Medulla oblongata (tissue), 1 donor: ENCODE results near the gene BRINP3.
"Not testable (repeated sequence)": the region's sequence is repeated elsewhere in the genome, so short reads cannot be mapped to it uniquely, and the experiment has no call there.

Experiments used
- DNase-seq: peaks from one replicate; pipeline ENCODE4 v3.0.0-alpha.2; 2015; ENCODE audit errors: extremely low spot score

The BRINP3 gene

GRCh38 chr1:190477762-190478148 is at the start of gene BRINP3:
TSS of gene BRINP3 (minus strand) at chr1:190477864.
- DNase-seq = peak; percentile 35

GRCh38 chr1:190511554-190511953 is 33.9 kb upstream of the BRINP3 start:
- DNase-seq = no peak

DNA sequence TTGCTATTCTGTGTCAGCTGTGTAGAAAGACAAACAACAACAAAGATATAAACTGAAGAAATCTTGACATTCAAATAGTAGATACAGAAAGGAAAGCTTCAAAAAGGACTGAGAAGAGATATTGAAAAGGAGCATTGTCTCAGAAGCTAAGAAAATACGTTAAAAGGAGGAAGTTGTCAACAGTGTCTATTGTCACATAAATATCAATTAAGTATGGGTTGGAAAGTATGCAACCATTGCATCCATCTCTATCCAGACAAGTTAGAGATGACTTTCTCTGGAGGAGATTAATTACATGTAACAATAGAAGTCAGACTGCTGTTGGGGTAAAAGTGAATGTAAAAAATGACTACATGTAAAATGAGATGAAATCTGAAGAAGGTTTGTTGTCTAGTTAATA is 29.7 kb upstream of the BRINP3 start:
- DNase-seq = no peak

GRCh38 chr1:190504539-190504938 is 26.9 kb upstream of the BRINP3 start:
- not testable (repeated sequence) for DNase-seq

DNA sequence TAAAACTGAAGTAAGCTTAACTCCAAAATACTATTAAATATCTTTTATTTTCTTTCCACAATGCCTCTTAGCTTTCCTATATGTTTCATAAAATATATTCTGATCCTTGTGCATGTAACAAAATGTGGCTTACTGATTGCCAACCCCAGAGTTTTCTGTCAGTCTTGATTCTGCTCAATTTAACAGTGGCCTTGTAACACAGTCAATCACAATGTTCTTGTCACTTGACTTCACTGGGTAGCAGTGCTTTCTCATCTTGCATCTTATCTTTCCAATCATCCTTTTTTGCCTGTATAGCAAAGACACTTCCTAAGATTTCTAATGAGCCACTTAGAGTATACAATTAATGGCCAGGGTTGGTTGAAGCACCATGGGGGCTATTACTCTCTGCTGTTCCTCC is 19.9 kb upstream of the BRINP3 start:
- no peak for DNase-seq

GRCh38 chr1:190494451-190494850 is 16.8 kb upstream of the BRINP3 start:
- no peak for DNase-seq

GRCh38 chr1:190491404-190491803 is 13.7 kb upstream of the BRINP3 start:
- no peak for DNase-seq

DNA sequence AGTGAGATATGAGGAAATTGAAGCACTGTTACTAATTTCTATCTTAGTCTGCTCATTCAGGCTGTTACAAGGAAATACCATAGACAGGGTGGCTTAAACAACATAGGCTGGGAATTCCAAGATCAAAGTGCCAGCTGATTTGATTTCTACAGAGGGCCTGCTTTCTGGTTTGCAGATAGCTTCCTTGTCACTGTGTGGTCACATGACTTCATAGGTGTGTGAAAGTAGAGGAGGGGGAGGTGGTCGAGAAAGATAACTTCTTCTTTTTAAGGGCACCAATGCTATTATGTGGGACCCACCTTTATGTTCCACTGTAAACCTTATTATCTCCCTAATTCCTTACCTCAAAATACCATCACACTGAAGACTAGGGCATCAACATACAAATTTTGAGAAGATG is 6.4 kb upstream of the BRINP3 start:
- DNase-seq = no peak

DNA sequence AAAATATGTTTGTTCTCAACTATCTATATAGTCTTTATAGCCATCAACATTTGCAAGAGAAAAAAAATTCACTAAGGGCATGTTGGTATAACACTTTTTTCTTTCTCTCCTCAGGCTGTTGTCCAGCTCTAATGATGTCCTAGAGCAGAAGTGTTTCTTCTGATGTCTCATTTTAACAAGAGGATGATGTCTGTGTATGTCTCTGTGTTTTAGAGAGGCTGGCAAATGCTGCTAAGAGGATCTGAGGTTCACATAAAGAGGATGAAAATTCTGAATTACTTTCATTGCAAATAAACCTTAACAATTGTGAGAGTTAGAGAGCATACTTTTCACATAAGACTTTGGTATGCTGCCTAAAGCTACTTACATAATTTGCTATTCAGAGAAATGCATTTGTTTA is 2.6 kb upstream of the BRINP3 start:
- DNase-seq = no peak

GRCh38 chr1:190479516-190479915 is 1.9 kb upstream of the BRINP3 start:
- DNase-seq = peak; percentile 45

DNA sequence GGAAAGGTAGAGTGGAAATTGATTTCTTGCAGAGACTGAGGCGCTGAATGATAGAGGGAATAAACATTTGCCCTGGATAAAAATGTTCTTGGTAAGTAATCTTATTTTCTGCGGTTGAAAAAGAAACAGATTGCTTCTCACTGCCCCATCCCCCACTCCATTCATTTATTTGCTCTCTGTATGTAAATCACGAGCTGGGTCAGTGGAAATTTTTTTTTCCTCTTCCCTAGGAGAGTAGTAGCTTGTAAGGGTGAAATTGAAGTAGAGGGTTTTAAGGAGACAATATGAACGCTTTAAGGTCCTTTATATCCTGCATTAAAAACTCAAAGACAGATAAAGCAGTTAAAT is 1.4 kb upstream of the BRINP3 start:
- DNase-seq = peak; percentile 45

DNA sequence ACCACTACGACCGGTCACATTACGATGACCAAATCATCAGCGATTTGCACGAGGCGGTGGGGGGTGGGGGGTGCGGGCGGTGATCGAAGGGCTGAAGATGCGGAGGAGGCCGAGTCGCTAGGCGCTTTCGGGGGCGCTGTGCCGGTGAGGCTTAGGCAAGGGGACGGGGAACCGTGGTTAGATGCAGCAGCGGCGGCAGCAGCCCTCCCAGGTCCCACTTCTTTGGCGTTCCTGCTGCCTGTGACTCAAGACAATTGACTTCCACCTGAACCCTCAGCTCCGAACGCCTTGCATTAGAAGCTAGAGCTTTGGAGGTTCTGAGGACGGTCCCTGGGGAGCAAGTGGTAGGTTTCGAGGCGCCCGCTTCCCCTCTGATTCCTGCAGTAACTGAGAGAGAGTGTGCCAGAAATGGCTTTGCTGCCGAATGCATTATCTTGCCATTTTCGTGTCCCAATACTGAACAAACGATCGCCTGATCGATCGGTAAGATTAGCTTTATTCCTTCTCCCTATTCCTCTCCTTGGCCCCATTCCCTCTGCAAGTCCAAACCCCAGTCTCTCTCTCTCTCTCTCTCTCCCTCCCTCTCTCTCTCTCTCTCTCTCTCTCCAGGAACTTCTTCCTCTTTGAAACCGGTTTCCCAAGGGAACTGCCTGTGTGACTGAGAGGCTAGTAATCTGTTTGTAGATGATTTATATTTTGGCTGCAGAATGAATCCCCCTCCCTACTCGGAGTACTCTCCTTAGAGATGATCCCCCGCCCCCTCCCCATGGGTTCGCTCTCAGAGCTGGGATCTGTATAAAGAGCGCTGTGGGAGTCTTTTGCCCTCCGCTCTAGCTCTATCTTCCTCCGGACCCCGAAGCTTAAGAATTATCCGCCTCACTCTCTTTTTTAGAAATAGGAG is 735 bp upstream of the BRINP3 start:
- DNase-seq = peak; percentile 66

- no peak for DNase-seq
These were observed 858 bp downstream of the BRINP3 start for GRCh38 chr1:190476806-190477205.

DNA sequence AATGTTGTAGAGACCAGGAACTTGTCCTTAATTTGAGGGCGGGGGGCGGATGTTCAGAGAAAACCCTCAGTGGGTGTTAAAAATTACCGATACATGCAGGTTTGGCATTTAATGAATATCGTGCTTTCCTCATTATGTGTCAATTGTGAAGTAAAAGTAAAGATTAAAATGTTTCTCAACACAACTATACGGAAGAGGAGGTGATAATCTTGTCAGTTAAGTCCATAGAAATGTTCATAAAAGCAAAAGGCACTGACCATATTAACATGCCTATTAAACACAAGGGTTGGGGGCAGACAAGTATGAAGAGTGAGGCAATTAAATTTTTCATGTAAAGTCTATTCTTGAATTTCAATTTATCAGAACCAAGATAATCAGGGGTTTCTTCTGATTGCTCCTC is 1.3 kb downstream of the BRINP3 start:
- peak; percentile 9 for DNase-seq

DNA sequence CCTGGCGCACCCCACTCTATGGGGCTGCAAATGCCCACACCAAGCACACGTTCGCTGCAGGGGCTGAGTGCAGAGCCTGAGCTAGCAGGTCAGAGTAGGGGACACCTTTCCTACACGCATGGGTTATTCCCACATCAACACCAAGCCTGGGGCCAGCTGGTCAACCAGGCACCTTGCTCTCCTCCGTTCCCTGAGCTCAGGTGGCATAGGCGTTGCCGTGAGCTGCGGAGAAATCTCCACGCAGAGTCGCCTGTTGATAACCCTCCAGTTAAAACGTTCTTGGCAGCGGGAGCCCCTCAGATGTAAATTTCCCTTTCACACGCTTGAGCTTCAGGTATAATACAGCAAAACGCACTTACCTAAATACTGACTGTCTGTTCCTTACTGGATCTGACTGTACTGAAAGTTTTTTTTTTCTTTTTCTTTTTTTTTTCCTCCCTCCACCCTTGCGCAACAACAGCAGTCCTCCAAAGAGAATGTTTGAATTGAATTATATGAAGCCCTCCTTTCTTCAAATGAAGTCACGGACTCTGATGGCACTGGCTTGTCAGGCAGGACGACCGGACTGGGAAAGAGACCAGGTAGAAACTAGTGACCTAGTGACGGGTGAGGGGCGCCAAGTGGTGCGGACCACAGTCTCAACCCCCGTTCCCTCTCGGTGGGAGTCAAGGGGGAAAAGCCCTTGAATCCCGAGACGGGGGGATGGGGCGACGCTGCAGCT is 2.1 kb downstream of the BRINP3 start:
- DNase-seq = peak; percentile 15

DNA sequence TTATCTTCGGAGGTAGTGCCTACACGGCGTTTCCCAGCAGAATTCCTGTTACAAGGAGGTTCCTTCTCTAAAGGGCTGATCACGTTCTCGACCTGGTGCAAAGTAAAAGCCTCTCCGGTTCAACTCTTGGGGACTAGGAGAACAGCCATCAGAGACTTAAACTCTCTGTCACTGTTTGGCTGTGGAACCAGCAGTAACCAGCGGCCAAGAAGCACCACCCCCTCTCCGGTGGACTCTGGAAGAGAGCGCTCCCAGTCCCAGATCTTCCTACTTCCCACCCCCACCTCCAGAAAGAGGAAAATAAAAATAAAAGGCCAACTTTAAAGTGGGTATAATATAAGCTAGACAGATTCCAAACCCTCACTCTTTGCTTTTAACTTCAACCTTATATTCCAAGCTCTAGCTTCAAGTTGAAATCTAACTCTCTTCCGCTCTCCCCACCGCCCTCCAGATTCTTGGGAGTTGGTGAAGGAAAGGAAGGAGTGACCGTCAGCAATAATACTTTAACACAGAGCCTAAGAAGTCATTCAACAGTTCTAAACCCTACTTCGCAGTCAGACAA is 2.9 kb downstream of the BRINP3 start:
- DNase-seq = peak; percentile 45

GRCh38 chr1:190474010-190474409 is 3.7 kb downstream of the BRINP3 start:
- no peak for DNase-seq

- DNase-seq = no peak
These were observed 5.2 kb downstream of the BRINP3 start for GRCh38 chr1:190472494-190472893.

DNA sequence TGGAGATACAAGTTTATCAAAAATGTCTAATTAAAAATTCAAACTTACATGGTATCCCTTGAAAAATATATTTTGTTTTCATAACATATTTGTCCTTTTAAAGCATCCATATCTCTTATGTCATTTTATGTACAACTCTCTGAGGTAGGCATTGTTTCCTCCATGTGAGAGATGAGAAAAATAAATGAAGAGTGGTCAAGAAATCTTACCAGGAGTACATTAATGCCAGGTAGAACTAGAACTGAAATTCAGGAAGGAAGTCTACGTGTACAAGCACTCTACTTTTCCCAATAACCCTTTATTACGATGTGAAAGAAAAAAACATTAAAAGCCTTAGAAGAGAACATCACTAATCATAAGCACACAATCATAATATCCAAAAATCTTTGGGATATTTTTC is 5.6 kb downstream of the BRINP3 start:
- DNase-seq = no peak

DNA sequence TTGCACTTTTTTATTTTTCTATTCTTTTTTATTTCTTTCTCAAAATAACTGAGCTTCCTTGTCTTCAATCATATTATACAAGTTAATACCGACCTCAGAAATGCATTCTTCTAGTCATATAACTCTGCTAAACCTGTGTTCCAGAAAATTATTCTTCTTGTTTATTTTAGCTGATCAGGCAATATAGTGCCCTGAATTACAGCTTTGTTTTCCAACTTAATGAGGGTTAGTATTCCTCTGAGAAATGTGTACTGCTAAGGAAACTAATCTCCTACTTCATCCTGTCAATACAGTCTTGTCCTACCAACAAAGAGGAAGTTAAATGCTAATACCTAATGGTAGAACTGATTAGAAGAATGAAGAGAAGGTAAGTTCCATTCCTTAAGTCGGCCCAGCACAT is 13.0 kb downstream of the BRINP3 start:
- DNase-seq = no peak

DNA sequence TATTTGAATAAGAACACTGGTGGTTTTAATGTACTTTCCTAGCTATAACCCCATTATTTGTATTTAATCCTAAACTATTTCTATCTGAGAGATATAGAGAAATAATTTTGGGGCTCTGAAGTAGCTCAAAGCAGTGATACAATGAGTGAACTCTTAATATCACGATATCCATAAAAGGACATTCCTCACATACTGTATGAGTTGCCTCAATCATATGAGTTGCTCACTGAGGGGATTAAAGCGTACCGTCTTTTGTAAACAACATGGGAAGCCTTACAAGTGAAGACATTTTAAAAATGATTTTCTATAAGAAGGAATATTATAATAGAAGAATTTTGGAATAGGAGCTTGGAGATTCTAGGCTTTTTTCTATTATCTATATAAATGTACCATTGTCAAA is 21.5 kb downstream of the BRINP3 start:
- DNase-seq = no peak

DNA sequence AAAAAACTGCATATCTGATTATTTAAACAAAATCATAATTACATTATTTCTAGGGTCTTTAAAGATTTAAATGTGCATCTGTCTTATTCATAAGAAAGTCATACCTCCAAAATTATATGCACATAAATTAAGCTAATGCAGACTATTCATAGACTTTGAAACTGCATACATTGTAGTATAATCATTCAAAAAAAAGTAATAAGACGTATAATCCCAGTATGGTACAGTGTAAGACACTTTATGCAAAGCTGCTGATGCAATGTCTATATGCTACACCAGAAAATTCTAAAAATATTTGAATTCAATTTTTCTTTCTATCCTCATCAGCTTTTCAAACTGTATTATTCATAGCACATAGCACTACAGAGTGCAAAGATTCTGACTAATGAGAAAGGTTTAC is 22.0 kb downstream of the BRINP3 start:
- DNase-seq = no peak

- no peak for DNase-seq
These were observed 24.1 kb downstream of the BRINP3 start for GRCh38 chr1:190453550-190453949.
